SHP77 treated with DMSO at 0.1 percent for 48 hours (cell line): ENCODE measurements around the gene CAMK2D.

Experiments used
- DNase-seq: peaks from one replicate; lab custom pipeline; 2025; lab: John Stamatoyannopoulos, UW

Gene CAMK2D

DNA sequence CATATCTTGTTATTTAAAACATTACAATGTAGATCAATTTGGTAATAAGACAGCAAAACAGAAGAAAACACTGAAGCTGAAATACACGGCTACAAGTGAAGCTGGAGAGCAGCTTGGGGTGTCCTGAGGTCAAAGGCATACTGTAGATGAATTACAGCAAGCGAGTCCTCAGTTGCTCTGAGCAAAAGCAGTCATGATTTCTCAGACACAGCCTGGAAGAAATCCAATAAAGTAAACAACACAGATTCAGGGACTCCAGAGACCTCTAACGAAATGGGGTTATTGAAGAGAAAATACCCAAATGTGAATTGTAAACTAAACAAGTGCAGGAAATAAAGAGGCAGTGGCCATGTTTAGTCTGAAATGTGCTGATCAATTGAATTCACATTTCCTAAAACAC is 324.4 kb downstream of the CAMK2D start:
- no peak for DNase-seq

DNA sequence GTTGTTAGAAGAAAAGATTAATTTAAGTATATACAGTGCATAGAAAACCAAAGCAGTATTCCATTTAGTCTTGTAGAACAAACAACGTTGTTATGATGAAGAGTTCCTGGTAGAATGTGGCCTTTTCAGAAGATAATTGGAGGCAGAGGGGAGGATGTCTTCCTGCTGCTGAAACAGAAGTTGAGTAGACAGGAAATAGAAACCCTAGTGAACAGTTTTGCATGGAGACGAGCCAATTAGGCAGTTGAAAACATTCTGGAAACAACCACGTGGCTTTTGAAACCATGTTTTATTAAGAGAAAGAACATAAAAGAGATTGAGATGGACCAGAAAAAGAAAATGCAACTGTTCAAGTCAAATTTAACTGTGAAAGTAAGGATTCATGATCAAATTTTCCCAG is 325.2 kb downstream of the CAMK2D start:
- DNase-seq: no peak

DNA sequence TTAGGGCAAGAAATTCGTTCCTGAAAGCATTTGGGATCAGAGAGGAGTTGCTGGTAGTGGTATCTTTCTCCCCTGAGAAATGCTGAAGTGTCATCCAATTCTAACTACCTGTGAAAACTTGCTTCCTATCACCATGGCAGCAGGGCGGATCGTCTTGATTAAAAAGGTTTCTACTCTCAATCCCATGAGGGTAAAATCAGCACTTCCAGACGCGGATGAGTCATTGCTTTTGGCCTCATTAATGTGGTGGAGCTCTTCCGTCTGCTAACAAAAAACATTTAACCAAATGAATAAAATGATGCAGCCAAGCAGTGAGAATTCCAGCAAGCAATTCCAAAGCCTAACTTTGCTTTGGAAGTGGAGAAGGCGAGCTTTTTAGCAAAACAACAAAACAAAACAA is 325.6 kb downstream of the CAMK2D start:
- DNase-seq: no peak

DNA sequence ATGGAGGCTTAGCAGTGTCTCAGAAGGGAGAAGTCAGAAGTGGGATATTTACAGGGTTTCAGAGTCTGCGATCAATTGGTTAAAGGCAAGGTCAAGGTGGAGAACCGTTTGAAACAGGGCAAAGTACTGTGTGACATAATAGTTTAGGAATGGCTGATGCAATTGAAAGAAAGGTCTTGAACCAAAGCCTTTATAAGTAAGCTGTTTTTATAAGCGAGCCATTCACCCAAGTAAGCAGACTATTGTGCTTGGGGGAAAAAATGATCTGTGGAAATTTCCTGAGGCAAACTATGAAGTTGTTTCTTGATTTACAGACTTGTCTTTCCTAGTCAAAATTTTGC is 327.3 kb downstream of the CAMK2D start:
- no peak for DNase-seq

DNA sequence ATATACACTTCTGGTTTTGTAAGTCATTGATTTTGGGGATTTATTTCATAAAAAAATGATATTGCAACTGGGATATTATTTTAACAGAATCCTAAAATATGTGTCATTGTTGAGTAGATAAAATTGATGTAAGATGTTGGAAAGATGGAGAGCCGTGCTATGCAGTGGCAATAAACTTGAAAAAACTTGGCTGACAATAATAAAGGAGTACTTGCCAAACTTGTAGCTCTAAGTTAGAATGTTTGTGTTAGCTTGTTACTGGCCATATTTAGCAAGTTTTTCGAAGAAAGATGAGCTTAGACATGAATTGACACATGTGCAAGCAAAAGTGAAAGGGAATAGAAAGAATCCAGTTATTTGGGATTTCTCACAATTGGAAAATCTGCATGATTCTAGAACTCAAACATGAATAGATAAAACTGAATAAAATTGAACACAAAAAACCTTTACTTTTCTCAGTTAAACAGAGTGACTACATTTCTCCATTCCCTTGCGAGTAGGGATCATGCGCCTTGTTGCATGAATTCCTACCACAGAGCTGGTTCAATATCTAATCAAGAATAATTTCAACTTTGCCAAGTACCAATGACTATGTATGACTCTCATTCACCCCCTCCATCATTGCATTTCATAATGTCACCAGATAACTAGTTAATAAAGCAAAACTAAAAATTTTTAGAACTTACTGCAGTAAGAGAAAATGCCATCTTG is 327.8 kb downstream of the CAMK2D start:
- DNase-seq: no peak

DNA sequence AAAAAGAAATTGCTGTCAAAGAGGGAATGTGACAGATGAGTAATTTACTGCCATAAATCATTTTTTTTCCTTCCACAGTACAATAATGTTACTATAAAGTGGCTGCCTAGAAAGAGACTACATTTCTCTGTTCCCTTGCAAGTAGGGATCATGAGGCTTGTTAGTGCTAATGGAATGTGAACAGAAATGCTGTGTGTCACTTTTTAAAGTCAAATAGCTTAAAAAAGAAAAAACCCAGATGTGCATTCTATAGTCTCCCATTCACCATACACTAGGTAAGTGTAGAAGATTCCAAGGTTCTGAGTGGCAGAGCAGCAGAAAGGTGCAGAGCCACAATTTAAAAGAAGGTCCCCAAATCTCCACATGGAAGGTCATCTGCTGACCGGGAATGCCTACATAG is 328.4 kb downstream of the CAMK2D start:
- DNase-seq: no peak

DNA sequence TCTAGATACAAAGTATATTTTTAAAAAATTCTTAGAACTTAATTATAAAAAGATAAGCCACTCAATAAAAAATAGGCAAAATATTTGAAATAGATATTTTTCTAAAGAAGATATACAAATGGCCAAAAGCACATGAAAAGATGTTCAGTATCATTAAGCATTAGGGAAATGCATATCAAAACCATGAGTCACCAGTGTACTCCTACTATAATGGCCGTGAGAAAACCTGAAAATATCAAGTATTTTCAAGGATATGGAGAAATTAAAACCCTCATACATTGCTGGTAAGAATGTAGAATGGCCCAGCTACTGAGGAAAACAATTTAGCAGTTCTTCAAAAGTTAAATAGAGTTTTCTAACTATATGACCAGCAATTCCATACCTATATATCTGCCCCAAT is 337.9 kb downstream of the CAMK2D start:
- no peak for DNase-seq

DNA sequence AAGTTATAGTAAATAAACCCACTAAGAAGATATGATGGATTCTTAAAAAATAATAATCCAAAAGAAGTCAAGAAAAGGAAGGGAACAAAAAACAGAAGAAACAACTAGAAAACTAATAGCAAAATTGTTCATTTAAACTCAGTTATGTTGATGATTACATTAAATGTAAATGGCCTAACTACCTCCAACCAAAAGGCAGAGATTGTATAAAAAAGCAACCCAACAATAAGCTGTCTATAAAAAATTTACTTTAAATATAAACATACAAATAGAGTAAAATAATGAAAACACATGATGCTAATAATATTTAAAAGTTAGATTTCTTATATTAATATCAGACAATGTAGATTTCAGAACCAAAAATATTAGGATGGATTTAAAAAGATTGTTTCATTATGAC is 340.6 kb downstream of the CAMK2D start:
- DNase-seq: no peak

DNA sequence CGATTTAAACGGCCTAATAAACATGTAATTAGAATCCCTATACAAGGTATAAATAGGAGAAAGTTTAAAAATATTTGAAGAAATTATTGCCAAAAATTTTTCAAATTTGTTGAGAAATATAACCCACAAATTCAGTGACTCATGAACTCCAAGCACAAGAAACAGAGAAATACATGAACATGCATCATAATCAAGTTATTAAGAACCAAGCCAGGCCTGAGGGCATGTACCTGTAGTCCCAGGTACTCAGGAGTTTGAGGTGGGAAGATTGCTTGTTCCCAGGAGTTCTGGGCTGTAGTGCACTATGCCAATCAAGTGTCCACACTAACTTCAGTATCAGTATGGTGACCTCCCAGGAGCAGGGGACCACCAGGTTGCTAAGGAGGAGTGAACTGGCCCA is 341.9 kb downstream of the CAMK2D start:
- no peak for DNase-seq

DNA sequence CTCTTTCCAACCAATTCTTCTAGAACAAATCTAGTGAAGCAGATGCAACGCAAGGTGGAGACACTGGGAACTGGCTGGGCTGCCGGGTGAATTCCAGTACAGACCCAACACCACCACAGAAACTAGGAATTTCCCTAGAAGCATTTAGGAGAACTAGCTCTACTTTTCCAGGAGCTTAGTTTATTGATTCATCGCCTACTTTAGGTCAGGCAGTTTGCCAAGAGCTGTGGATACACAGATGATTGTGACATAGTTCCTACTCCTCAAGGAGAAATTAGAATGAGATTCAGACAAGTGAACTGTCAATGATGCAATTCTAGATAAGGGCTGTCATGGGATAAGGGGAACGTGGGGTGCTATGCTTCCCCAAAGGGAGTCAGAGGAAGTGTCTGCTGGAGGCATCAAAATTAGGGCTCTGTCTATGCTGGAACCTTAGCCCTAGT is 350.0 kb downstream of the CAMK2D start:
- DNase-seq: no peak

DNA sequence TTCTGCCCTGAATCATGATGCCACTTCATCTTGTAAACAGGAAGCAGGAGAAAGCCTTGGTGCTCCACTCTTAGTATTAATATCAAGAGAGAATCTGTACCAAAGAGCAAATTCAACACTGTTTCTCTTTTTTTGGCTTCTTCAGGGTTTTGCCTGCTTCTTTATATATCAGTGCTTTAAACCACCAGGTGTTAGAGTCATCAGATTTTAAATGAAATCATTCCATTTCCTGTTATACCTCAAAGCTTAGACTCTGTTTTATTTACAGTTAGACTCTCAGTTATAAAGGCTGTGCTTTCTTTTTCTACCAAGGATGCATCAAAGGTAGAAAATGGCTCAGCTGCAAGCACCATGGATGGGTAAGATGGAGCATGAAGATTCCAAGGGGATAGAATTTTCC is 350.9 kb downstream of the CAMK2D start:
- no peak for DNase-seq

DNA sequence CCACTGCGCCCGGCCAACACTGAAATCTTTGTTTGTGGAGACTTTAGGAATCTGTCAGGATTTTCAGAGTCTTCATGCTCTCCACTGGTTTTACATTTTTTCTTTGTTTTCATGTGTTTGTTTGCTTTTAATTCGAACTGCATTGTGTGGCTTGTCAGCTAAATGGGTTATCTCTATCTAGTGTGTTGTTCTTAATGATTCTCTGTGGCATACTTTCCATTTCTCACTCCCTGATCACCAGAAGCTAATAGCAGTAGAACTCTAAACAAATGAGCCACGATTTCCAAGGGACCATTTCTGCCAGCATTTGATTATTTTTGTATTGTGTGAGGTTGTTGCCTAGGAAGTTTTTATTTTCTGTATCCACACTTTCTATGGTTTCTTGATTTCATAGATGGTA is 352.4 kb downstream of the CAMK2D start:
- DNase-seq: no peak

DNA sequence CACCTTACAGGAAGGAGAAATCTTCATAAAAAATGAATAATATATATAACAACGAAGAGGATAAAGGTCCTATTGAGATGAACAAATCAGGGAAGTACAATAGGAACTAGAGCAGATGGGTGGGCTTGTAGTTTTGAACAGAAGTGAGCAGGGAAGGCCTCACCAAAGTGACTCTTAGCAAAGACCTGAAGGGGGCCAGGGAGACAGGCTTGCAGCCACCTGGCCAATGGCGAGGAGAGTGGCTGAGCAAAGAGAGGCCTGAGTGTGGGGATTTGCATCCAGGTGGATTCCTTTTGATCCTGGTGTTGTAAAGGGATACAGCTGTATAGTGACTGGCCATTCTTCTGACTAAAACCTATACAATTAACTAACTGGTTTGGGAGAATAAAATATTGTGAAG is 354.1 kb downstream of the CAMK2D start:
- peak; percentile 19 for DNase-seq

DNA sequence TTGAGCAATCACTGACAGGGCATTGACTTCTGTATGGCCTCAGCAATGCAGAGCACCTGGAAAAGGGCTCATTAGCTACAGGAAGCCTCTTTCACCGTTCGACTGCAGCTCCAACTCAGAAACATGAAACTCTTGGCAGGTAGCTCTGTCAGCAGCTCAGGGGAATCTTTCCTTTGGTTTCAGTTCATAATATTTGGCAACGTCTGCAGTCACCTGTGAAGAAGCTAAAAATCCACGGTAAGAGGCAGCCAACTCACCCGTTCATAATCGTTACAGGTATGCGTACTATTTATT is 354.9 kb downstream of the CAMK2D start:
- no peak for DNase-seq

DNA sequence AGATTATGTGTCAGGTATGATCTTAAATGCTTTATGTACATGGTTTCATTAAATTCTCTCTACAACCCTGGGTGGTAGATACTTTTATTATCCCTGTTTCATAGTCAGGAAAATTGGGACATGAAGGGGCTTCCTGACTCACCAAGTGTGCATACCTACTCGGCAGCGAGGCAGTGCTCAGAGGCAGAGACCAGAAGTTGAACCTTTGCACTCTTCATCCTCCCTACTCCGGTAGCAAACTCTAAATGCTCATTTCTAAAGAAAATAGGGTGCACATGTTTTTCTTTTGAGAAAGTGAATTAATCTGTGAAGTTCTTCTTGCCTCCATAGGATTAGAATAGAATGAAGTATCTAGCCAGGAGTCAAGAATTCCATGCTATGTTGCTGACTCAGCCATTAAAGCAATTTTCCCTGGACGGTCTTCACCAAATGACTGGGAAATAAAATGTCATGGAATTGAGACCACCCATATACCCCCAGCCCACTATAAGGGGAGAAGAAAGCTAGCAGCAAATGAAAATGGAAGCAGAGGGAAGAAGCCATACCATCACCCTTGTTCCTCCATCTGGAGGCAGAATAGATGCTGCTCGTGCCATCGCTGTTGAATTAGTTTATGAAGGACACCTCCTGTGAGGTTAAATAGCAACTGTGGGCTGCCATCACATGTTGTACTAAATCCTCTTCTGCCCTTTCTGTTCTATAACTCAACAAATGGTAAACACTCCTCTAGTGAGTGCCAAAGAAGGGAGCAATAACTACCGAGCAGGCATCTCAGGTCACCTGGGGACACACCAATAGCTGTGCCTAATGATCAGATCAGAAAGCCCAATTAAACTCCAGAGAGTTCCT is 355.4 kb downstream of the CAMK2D start:
- no peak for DNase-seq

DNA sequence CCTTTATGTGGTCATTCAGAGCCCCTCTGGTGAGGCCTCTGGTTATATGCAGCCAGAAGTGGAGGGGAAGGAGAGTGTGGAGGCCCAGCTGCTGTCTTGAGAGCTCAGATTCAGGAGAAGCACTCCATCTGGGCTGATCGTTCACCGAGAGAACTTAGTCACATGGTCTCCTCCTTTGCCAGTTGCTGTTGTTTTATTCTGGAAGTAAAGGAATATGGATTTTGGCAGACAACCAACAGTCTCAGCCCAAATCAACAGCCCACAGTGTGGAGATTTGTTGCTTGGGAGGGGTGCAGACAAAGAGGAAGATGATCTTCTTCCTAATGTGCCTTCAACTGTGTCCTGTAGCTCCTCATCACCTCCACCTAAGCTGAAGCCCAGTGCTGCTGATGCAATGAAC is 356.7 kb downstream of the CAMK2D start:
- DNase-seq: no peak

DNA sequence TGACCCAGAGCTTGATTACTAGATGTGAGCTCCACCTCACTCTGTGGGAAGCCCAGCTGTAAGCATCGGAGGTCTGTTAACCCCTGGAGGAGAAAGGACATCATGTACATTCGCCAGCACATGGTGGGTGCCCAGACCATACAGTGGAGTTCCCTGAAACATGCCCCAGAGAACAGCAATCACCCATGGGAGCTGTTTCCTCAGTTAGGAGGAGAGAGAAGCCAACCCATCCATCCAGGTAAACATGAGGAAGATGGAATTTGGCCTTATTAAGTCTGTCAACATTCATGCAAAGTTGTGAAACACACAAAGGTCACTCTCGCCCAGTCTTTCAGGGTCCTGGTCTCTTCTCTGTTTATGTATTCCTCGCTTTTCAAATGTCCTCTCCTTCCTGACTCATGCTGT is 357.4 kb downstream of the CAMK2D start:
- DNase-seq: no peak
